H4 (cell line): Measurements from ENCODE around the gene ACER3. TPM values are rescaled to one million over a fixed set of nuclear protein-coding genes. Genes with fewer than 3 reads are reported as not detected.

Experiments
- DNase-seq: peaks from one replicate; pipeline ENCODE4 v3.0.0-alpha.2; 2015; ENCODE audit warnings: low spot score
- total RNA-seq: library from RNA; depleted of rRNA; stranded (reverse); fragments of >200 nt; shearing (Covaris generic); gene quantifications from 2 replicates; pipeline ENCODE4 v1.2.3, GENCODE V29; 2014; rRNA removed

The ACER3 gene
- total RNA-seq, 1 experiment from 2014 or later, result 19.7 TPM

DNA sequence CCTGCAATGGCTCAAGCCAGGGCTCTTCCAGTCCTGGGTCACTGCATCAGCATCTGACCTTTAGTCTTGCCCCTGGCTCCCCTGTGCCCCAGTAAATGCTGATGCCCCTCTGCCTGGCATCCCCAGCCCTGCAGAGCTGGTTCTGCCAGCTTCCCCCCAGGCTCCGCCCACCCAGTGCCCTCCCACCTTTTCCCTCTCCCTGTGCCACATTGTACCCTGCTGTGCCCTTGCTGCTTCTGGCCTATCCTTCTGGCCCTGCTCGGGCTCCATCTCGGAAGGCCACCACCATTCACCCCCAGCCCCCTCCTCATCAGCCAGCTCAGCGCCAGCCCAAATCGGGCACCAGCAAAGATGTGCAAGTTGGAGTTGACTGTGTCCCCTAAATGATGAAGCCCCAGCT is 213.5 kb downstream of the ACER3 start:
- no peak for DNase-seq

GRCh38 chr11:77074626-77075221 is 214.0 kb downstream of the ACER3 start:
- DNase-seq, result no peak

GRCh38 chr11:77075425-77075905 is 214.7 kb downstream of the ACER3 start:
- no peak for DNase-seq

Other genes starting within 250 kb of the ACER3 start
- gene LRRC32, start 190.2 kb upstream of the ACER3 start, total RNA-seq, result 0.04 and 0.29 TPM in 2 replicates
- gene TSKU, start 77.6 kb upstream of the ACER3 start, total RNA-seq, result 64.5 and 67.1 TPM in 2 replicates
- gene B3GNT6, start 173.5 kb downstream of the ACER3 start, total RNA-seq, result not detected in 2 replicates
- 4.5 and 8.8 TPM in 2 replicates for gene CAPN5, start 206.1 kb downstream of the ACER3 start, total RNA-seq
- gene OMP, start 241.9 kb downstream of the ACER3 start, total RNA-seq, result not detected in 2 replicates